MM.1S (cell line): Measurements from ENCODE around the gene CIPC.

Experiments
- DNase-seq: peaks from one replicate; pipeline ENCODE4 v3.0.0-alpha.2; 2015
- H2AFZ ChIP-seq: fragments of 300-600 bp; sonication (generic); 2 replicates; pipeline ENCODE4 v1.6.0; 2016; ENCODE audit warnings: antibody characterized with exemption, low read length
- H3F3A ChIP-seq: fragments of 300-600 bp; sonication (generic); 2 replicates; pipeline ENCODE4 v1.6.1; 2016; ENCODE audit warnings: mild to moderate bottlenecking, antibody characterized with exemption, low read length, moderate library complexity, mixed read lengths; ENCODE audit not compliant: insufficient read depth
- H3K27ac ChIP-seq: fragments of 300-600 bp; sonication (generic); 2 replicates; pipeline ENCODE4 v1.5.1; 2016; ENCODE audit warnings: mild to moderate bottlenecking, low read length
- H3K27me3 ChIP-seq: fragments of 300-600 bp; sonication (generic); replicated peaks from 2 replicates; pipeline ENCODE4 v1.6.0; 2016; ENCODE audit warnings: low read length; ENCODE audit not compliant: insufficient read depth
- H3K36me3 ChIP-seq: fragments of 300-600 bp; sonication (generic); replicated peaks from 2 replicates; pipeline ENCODE4 v1.6.1; 2016; ENCODE audit warnings: mild to moderate bottlenecking, low read length, mixed read lengths; ENCODE audit not compliant: insufficient read depth
- H3K4me1 ChIP-seq: fragments of 300-600 bp; sonication (generic); 2 replicates; pipeline ENCODE4 v1.6.1; 2016; ENCODE audit warnings: low read length, mixed read lengths
- H3K4me2 ChIP-seq: fragments of 300-600 bp; sonication (generic); 2 replicates; pipeline ENCODE4 v1.6.0; 2016; ENCODE audit warnings: low read depth, low read length
- H3K4me3 ChIP-seq: fragments of 300-600 bp; sonication (generic); 2 replicates; pipeline ENCODE4 v1.5.1; 2016; ENCODE audit warnings: low read length, mixed read lengths
- H3K79me2 ChIP-seq: fragments of 300-600 bp; sonication (generic); 2 replicates; pipeline ENCODE4 v1.6.1; 2016; ENCODE audit warnings: mixed run types, low read length, mixed read lengths
- H3K9ac ChIP-seq: fragments of 300-600 bp; sonication (generic); 2 replicates; pipeline ENCODE4 v1.6.1; 2016; ENCODE audit warnings: low read length, mixed read lengths
- H3K9me2 ChIP-seq: fragments of 300-600 bp; sonication (generic); replicated peaks from 2 replicates; pipeline ENCODE4 v1.6.1; 2016; ENCODE audit warnings: mild to moderate bottlenecking, low read length, mixed read lengths; ENCODE audit not compliant: insufficient read depth
- H3K9me3 ChIP-seq: fragments of 300-600 bp; sonication (generic); replicated peaks from 2 replicates; pipeline ENCODE4 v1.6.1; 2016; ENCODE audit warnings: mild to moderate bottlenecking, low read length, mixed read lengths; ENCODE audit not compliant: insufficient read depth
- H4K20me1 ChIP-seq: fragments of 300-600 bp; sonication (generic); 2 replicates; pipeline ENCODE4 v1.6.1; 2016; ENCODE audit warnings: mild to moderate bottlenecking, low read length, moderate library complexity, mixed read lengths; ENCODE audit not compliant: insufficient read depth
- CTCF ChIP-seq: fragments of 300-600 bp; sonication (generic); IDR thresholded peaks from 2 replicates; pipeline ENCODE4 v1.5.1; 2016; ENCODE audit warnings: antibody characterized with exemption, low read length, mixed read lengths
- EZH2 ChIP-seq: fragments of 300-600 bp; sonication (generic); optimal IDR thresholded peaks from 2 replicates; pipeline ENCODE3; 2017; ENCODE audit warnings: low read depth, mild to moderate bottlenecking, antibody characterized with exemption, low read length, mixed read lengths
- EZH2phosphoT487 ChIP-seq: fragments of 300-600 bp; sonication (generic); IDR thresholded peaks from 2 replicates; pipeline ENCODE4 v1.6.1; 2018; ENCODE audit warnings: antibody characterized with exemption, low read length

Gene CIPC

GRCh38 chr14:77109656-77110055 is 11.6 kb downstream of the CIPC start:
- Histone ChIP-seq H2AFZ (no peak overlapping the region), H3K4me2 (no peak overlapping the region), H3K36me3 (no peaks in the 10 kb centered on the region), H3K9me2 (no peaks in the 10 kb centered on the region), H3K9ac (no peak overlapping the region), H3K4me1 (no peaks in the 10 kb centered on the region), H3K4me3 (no peak overlapping the region), H3K27ac (no peak overlapping the region), H3K9me3 (no peaks in the 10 kb centered on the region), H3K79me2 (no peaks in the 10 kb centered on the region), H3F3A (no peaks in the 10 kb centered on the region), H3K27me3 (no peaks in the 10 kb centered on the region), H4K20me1 (no peaks in the 10 kb centered on the region)
- TF ChIP-seq EZH2phosphoT487: no peak
- no peak for TF ChIP-seq EZH2
- TF ChIP-seq CTCF: no peak
- DNase-seq: no peak

- H4K20me1 ChIP-seq: no peaks in the 10 kb centered on the region
- H3K79me2 ChIP-seq: no peaks in the 10 kb centered on the region
- no peak overlapping the region for H3K4me2 ChIP-seq
- no peaks in the 10 kb centered on the region for H3K4me1 ChIP-seq
- no peaks in the 10 kb centered on the region for H3K9me3 ChIP-seq
- no peak overlapping the region for H2AFZ ChIP-seq
- H3K9ac ChIP-seq: no peak overlapping the region
- H3K36me3 ChIP-seq: no peaks in the 10 kb centered on the region
- TF ChIP-seq CTCF (no peak), EZH2 (no peak), EZH2phosphoT487 (no peak)
- no peak for DNase-seq
- H3K27me3 ChIP-seq: no peaks in the 10 kb centered on the region
- H3F3A ChIP-seq: no peaks in the 10 kb centered on the region
- H3K4me3 ChIP-seq: no peak overlapping the region
- H3K27ac ChIP-seq: no peak overlapping the region
- no peaks in the 10 kb centered on the region for H3K9me2 ChIP-seq
Measured at GRCh38 chr14:77110286-77110685, 12.2 kb downstream of the CIPC start.

- Histone ChIP-seq H3K79me2 (no peaks in the 10 kb centered on the region), H2AFZ (no peak overlapping the region), H3K9me3 (no peaks in the 10 kb centered on the region), H3F3A (no peaks in the 10 kb centered on the region), H3K9ac (no peak overlapping the region), H3K27ac (no peak overlapping the region), H3K4me2 (no peak overlapping the region), H3K4me3 (no peak overlapping the region), H3K9me2 (no peaks in the 10 kb centered on the region), H3K4me1 (no peaks in the 10 kb centered on the region), H4K20me1 (no peaks in the 10 kb centered on the region), H3K36me3 (no peaks in the 10 kb centered on the region), H3K27me3 (no peaks in the 10 kb centered on the region)
- no peak for DNase-seq
- TF ChIP-seq CTCF (no peak), EZH2 (no peak), EZH2phosphoT487 (no peak)
Measured at GRCh38 chr14:77111021-77111420, 13.0 kb downstream of the CIPC start.
